Measurements from ENCODE around the gene XRCC3.

GRCh38 chr14:103728721-103729120 is 13.5 kb upstream of the XRCC3 start:
- TF ChIP-seq, protein P1, sequence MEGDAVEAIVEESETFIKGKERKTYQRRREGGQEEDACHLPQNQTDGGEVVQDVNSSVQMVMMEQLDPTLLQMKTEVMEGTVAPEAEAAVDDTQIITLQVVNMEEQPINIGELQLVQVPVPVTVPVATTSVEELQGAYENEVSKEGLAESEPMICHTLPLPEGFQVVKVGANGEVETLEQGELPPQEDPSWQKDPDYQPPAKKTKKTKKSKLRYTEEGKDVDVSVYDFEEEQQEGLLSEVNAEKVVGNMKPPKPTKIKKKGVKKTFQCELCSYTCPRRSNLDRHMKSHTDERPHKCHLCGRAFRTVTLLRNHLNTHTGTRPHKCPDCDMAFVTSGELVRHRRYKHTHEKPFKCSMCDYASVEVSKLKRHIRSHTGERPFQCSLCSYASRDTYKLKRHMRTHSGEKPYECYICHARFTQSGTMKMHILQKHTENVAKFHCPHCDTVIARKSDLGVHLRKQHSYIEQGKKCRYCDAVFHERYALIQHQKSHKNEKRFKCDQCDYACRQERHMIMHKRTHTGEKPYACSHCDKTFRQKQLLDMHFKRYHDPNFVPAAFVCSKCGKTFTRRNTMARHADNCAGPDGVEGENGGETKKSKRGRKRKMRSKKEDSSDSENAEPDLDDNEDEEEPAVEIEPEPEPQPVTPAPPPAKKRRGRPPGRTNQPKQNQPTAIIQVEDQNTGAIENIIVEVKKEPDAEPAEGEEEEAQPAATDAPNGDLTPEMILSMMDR (IDR thresholded peaks at IDR 0.05) = peak in 2 of 6 experiments; percentile 11 to 26
- TF ChIP-seq POLR2A (IDR thresholded peaks at IDR 0.05) = no peak
- TF ChIP-seq EP300 (IDR thresholded peaks at IDR 0.05) = no peak

Data from upper lobe of left lung (tissue), 4 donors.